ENCODE data around the gene SMARCA2. TPM values are rescaled to one million over a fixed set of nuclear protein-coding genes. Genes with fewer than 3 reads are reported as not detected.
A peak's percentile ranks its signal among the peaks of the same experiment; 100 is the strongest.

SMARCA2 gene
- total and polyA plus RNA-seq, 9 of the 15 experiments (the other 6 are each of a cell fraction or from before 2014, with no cell fraction given) = 8.0 to 34.8 (median 25.5) TPM

DNA sequence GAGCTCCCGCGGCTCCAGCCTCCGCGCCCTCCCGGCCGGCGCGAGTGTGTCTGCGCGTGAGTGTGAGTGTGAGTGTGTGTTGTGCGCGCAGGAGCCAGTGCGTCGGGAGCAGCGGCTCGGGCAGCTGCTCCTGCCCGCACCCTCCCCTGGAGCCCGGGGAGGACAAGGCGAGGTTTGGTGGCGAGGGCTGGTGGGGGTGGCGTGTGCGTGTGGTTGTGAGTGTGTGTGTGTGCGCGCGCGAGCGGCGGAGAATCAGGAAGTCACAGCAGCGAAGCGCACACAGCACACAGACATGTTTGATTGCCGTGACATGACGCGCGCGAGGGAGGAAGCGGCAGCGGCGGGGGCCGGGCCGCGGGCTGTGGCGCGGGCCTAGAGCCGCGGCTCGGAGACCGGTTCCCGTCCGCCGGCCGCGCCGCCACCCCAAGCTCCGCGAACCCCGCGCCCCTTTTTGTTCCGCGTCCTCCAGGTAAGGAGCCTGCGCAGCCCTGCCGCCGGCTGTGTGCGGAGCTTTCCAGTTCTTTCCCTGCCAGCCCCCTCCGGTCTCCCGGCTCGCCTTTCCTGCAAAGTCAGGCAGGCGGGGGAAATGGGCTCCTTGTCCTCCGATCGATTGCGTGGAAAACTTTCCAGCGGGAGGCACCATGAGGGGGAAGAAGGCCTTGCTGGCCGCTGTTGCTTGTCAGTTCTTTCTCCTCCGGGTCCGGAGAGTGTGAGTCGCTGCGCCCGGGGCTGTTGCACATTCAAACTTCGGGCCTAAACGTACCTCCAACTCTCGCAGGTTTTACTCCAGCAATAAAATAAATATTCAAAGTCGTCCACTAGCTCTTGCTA lies 2.4 kb downstream of the SMARCA2 start (continued):
- TF ChIP-seq, protein P1, sequence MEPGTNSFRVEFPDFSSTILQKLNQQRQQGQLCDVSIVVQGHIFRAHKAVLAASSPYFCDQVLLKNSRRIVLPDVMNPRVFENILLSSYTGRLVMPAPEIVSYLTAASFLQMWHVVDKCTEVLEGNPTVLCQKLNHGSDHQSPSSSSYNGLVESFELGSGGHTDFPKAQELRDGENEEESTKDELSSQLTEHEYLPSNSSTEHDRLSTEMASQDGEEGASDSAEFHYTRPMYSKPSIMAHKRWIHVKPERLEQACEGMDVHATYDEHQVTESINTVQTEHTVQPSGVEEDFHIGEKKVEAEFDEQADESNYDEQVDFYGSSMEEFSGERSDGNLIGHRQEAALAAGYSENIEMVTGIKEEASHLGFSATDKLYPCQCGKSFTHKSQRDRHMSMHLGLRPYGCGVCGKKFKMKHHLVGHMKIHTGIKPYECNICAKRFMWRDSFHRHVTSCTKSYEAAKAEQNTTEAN (CRISPR knock-in tag; IDR thresholded peaks at IDR 0.05) = peak; percentile 70; the same call in 1 of the 2 replicates
- TF ChIP-seq SMAD4 (CRISPR knock-in tag; conservative IDR thresholded peaks at IDR 0.05) (0 out of 2 replicates have a peak, but pooled peaks have one; percentile 34), NCOA2 (IDR thresholded peaks at IDR 0.05; ENCODE audit: partially characterized antibody in 2 of 2) (no peak), NRF1 (conservative IDR thresholded peaks at IDR 0.05 in 1 of 2, IDR thresholded peaks at IDR 0.05 in 1 of 2) (peak in 1 of 2 experiments; percentile 66), NONO (IDR thresholded peaks at IDR 0.05; ENCODE audit: low read depth in 2 of 2, low read length in 1 of 2) (0 out of 4 replicates have a peak, but pooled peaks of 1 of the 2 experiments have one; percentile 8), BRCA1 (IDR thresholded peaks at IDR 0.05) (no peak), BRCA1 (CRISPR knock-in tag; IDR thresholded peaks at IDR 0.05) (no peak), SOX6 (IDR thresholded peaks at IDR 0.05) (peak; percentile 18; the same call in 1 of the 2 replicates), RBBP5 (IDR thresholded peaks at IDR 0.05; ENCODE audit: borderline replicate concordance, insufficient read depth, low read length, poor library complexity, severe bottlenecking) (peak; percentile 63), BHLHE40 (IDR thresholded peaks at IDR 0.05; ENCODE audit: low read length) (0 out of 2 replicates have a peak, but pooled peaks have one; percentile 35), SAP30 (IDR thresholded peaks at IDR 0.05; ENCODE audit: borderline replicate concordance, insufficient read depth, low read depth, low read length, poor library complexity, severe bottlenecking) (no peak), CTBP1 (IDR thresholded peaks at IDR 0.05; ENCODE audit: borderline replicate concordance) (peak; percentile 54)
- TF ChIP-seq, protein P2, sequence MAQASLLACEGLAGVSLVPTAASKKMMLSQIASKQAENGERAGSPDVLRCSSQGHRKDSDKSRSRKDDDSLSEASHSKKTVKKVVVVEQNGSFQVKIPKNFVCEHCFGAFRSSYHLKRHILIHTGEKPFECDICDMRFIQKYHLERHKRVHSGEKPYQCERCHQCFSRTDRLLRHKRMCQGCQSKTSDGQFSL (CRISPR knock-in tag; IDR thresholded peaks at IDR 0.05) = peak; percentile 74; the same call in 1 of the 2 replicates
- TF ChIP-seq, protein P2 (tag; IDR thresholded peaks at IDR 0.05) = no peak
- TF ChIP-seq, protein P3, sequence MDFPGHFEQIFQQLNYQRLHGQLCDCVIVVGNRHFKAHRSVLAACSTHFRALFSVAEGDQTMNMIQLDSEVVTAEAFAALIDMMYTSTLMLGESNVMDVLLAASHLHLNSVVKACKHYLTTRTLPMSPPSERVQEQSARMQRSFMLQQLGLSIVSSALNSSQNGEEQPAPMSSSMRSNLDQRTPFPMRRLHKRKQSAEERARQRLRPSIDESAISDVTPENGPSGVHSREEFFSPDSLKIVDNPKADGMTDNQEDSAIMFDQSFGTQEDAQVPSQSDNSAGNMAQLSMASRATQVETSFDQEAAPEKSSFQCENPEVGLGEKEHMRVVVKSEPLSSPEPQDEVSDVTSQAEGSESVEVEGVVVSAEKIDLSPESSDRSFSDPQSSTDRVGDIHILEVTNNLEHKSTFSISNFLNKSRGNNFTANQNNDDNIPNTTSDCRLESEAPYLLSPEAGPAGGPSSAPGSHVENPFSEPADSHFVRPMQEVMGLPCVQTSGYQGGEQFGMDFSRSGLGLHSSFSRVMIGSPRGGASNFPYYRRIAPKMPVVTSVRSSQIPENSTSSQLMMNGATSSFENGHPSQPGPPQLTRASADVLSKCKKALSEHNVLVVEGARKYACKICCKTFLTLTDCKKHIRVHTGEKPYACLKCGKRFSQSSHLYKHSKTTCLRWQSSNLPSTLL (IDR thresholded peaks at IDR 0.05) = no peak
- TF ChIP-seq, protein P4, sequence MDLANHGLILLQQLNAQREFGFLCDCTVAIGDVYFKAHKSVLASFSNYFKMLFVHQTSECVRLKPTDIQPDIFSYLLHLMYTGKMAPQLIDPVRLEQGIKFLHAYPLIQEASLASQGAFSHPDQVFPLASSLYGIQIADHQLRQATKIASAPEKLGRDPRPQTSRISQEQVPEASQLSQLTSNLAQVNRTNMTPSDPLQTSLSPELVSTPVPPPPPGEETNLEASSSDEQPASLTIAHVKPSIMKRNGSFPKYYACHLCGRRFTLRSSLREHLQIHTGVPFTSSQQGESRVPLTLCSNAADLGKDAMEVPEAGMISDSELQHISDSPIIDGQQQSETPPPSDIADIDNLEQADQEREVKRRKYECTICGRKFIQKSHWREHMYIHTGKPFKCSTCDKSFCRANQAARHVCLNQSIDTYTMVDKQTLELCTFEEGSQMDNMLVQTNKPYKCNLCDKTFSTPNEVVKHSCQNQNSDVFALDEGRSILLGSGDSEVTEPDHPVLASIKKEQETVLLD (IDR thresholded peaks at IDR 0.05) = peak; percentile 72
- TF ChIP-seq, protein P5, sequence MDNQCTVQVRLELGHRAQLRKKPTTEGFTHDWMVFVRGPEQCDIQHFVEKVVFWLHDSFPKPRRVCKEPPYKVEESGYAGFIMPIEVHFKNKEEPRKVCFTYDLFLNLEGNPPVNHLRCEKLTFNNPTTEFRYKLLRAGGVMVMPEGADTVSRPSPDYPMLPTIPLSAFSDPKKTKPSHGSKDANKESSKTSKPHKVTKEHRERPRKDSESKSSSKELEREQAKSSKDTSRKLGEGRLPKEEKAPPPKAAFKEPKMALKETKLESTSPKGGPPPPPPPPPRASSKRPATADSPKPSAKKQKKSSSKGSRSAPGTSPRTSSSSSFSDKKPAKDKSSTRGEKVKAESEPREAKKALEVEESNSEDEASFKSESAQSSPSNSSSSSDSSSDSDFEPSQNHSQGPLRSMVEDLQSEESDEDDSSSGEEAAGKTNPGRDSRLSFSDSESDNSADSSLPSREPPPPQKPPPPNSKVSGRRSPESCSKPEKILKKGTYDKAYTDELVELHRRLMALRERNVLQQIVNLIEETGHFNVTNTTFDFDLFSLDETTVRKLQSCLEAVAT (IDR thresholded peaks at IDR 0.05) = 0 out of 4 replicates have a peak, but pooled peaks of 1 of the 2 experiments have one; percentile 13

All from K562 (cell line).